Natural killer cell treated with Interleukin-12 subunit alpha and Interleukin-12 subunit beta and Interleukin-15 and Interleukin-18, amount 100 ng/mL, for 72 hours (primary cell): ENCODE measurements around the gene OR4C46. TPM values are rescaled to one million over a fixed set of nuclear protein-coding genes. Genes with fewer than 3 reads are reported as not detected.
"Not testable (repeated sequence)": the region's sequence is repeated elsewhere in the genome, so short reads cannot be mapped to it uniquely, and the experiment has no call there.

ENCODE experiments used
- ATAC-seq, 2 donors: fragments of 150-1000 bp; cut with Tn5 transposase in 1 of 2; sonication (Bioruptor Pico), chemical (Tn5 transposase) in 1 of 2; 2 replicates each; pipeline ENCODE4 v1.10.0; 2021
- DNase-seq: peaks from one replicate; pipeline ENCODE4 v3.0.0; 2022; ENCODE audit warnings: low spot score
- H3K27ac Mint-ChIP-seq, 2 donors: 1 replicate in 1 of 2; 2 replicates in 1 of 2; pipeline ENCODE4 v1.8.0; 2022; ENCODE audit warnings: mixed read lengths in 2 of 2, mild to moderate bottlenecking in 1 of 2, moderate library complexity in 1 of 2
- H3K27me3 Mint-ChIP-seq, 2 donors: 1 replicate in 1 of 2; 2 replicates in 1 of 2; pipeline ENCODE4 v1.8.0; 2022; ENCODE audit warnings: mixed read lengths in 2 of 2
- H3K36me3 Mint-ChIP-seq: one replicate; pipeline ENCODE4 v1.8.0; 2022; ENCODE audit warnings: mixed read lengths
- H3K4me1 Mint-ChIP-seq, 2 donors: 1 replicate in 1 of 2; 2 replicates in 1 of 2; pipeline ENCODE4 v1.8.0; 2022; ENCODE audit warnings: low read depth in 2 of 2, mixed read lengths in 2 of 2, mild to moderate bottlenecking in 1 of 2
- H3K4me3 Mint-ChIP-seq: one replicate; pipeline ENCODE4 v1.8.0; 2022; ENCODE audit warnings: mixed read lengths
- H3K9me3 Mint-ChIP-seq: 2 replicates; pipeline ENCODE4 v1.8.0; 2022; ENCODE audit warnings: mixed read lengths
- total RNA-seq, 2 donors: library from RNA; stranded (reverse); gene quantifications; one replicate each; pipeline ENCODE4 v1.2.3, GENCODE V29; 2022

The OR4C46 gene
- not detected for total RNA-seq

- Mint-ChIP-seq H3K4me1 (no peaks in the 10 kb centered on the region), H3K4me3 (no peak within 1 kb of the TSS), H3K27ac (no peak within 1 kb of the TSS), H3K36me3 (peaks cover 9% of the 10 kb centered on the region), H3K27me3 (no peaks in the 10 kb centered on the region), H3K9me3 (peaks cover 27% of the 10 kb centered on the region)
- no peak for DNase-seq
- ATAC-seq: no peak
Observed at GRCh38 chr11:54603898-54604297, at the start of gene OR4C46. Gene OR4C46 (minus strand): TSS chr11:54603998. CDS start chr11:54603998, 0 bp downstream.

GRCh38 chr11:54645606-54646005 lies 41.8 kb upstream of the OR4C46 start:
- Mint-ChIP-seq H3K36me3 (peaks cover 10% of the 10 kb centered on the region), H3K9me3 (peaks cover 10% of the 10 kb centered on the region)
- not testable (repeated sequence) for DNase-seq, H3K27me3 Mint-ChIP-seq, H3K4me1 Mint-ChIP-seq, H3K4me3 Mint-ChIP-seq, ATAC-seq, H3K27ac Mint-ChIP-seq

- not testable (repeated sequence) for H3K4me3 Mint-ChIP-seq, DNase-seq, H3K4me1 Mint-ChIP-seq, H3K27me3 Mint-ChIP-seq, ATAC-seq, H3K27ac Mint-ChIP-seq
- peaks cover 31% of the 10 kb centered on the region for H3K36me3 Mint-ChIP-seq
- peaks cover 29% of the 10 kb centered on the region for H3K9me3 Mint-ChIP-seq
Observed at GRCh38 chr11:54561439-54561838, 42.4 kb downstream of the OR4C46 start.

- H3K27me3 Mint-ChIP-seq: no peaks in the 10 kb centered on the region
- DNase-seq: no peak
Observed at GRCh38 chr11:54558919-54559318, 44.9 kb downstream of the OR4C46 start.

GRCh38 chr11:54558407-54558806 lies 45.4 kb downstream of the OR4C46 start:
- DNase-seq: no peak
- peaks cover 14% of the 10 kb centered on the region for H3K9me3 Mint-ChIP-seq
- H3K27ac Mint-ChIP-seq: no peak overlapping the region
- ATAC-seq: no peak
- H3K4me3 Mint-ChIP-seq: no peak overlapping the region
- H3K27me3 Mint-ChIP-seq: no peaks in the 10 kb centered on the region
- H3K36me3 Mint-ChIP-seq: peaks cover 19% of the 10 kb centered on the region
- no peaks in the 10 kb centered on the region for H3K4me1 Mint-ChIP-seq

More at GRCh38 chr11:54558919-54559318, 44.9 kb downstream of the OR4C46 start:
- peaks cover 14% of the 10 kb centered on the region for H3K9me3 Mint-ChIP-seq
- no peak overlapping the region for H3K4me3 Mint-ChIP-seq
- H3K27ac Mint-ChIP-seq: no peak overlapping the region
- H3K4me1 Mint-ChIP-seq: no peaks in the 10 kb centered on the region
- H3K36me3 Mint-ChIP-seq: peaks cover 20% of the 10 kb centered on the region
- ATAC-seq: no peak

Other genes starting within 250 kb of the OR4C46 start
- not detected for gene OR4A5, start 102.8 kb upstream of the OR4C46 start, total RNA-seq